Body of pancreas (tissue), 4 donors: ENCODE measurements around the gene SAYSD1.

Experiments
- CTCF ChIP-seq, 7 experiments: fragments of 450-650 bp in 4 of 7; fragments of 200-600 bp in 3 of 7; sonication (generic) in 3 of 7; IDR thresholded peaks; one replicate each; pipeline ENCODE4 v1.5.1; 2016 to 2019; ENCODE audit warnings: antibody characterized with exemption in 7 of 7
- POLR2A ChIP-seq, 3 donors: fragments of 450-650 bp; IDR thresholded peaks; one replicate each; pipeline ENCODE4 v1.6.1; 2016; ENCODE audit warnings: antibody characterized with exemption in 3 of 3, mild to moderate bottlenecking in 2 of 3

GRCh38 chr6:39063526-39063925 lies 51.5 kb downstream of the SAYSD1 start:
- TF ChIP-seq POLR2A (IDR thresholded peaks at IDR 0.05): no peak
- TF ChIP-seq CTCF (IDR thresholded peaks at IDR 0.05): no peak
